HG03135 (cell line): ENCODE measurements around the gene CCDC50.

Experiments used
- ATAC-seq: cut with Tn5 transposase; IDR thresholded peaks from one replicate; pipeline ENCODE4 v1.9.1; 2021; ENCODE audit warnings: mild to moderate bottlenecking, moderate library complexity; ENCODE audit not compliant: unreplicated experiment

Gene CCDC50

GRCh38 chr3:191328962-191329653 is at the start of gene CCDC50:
Gene CCDC50 (plus strand): TSS chr3:191329394. CDS start chr3:191329675, 281 bp downstream.
- peak; percentile 82 for ATAC-seq

- ATAC-seq: no peak
These were observed 49.1 kb upstream of the CCDC50 start for GRCh38 chr3:191280111-191280510.

DNA sequence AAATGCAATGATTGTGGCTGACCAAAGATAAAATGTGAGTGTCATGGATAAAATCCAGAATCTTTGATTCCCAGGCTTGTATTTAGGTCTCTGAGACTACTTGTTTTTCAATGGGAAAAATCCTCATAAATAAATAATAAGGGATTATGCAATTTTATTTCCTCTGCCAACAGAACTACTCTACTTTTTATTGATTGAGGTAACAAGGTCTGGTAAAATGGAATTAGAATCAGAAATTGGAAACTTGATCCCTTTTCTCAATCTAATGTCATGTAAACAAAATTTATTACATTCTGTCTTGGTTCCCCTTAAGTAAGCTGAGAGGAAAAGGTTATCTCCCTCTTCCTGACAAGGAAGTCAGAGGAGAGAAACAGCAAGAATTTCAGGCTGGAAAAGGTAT is 48.3 kb upstream of the CCDC50 start:
- ATAC-seq: no peak

DNA sequence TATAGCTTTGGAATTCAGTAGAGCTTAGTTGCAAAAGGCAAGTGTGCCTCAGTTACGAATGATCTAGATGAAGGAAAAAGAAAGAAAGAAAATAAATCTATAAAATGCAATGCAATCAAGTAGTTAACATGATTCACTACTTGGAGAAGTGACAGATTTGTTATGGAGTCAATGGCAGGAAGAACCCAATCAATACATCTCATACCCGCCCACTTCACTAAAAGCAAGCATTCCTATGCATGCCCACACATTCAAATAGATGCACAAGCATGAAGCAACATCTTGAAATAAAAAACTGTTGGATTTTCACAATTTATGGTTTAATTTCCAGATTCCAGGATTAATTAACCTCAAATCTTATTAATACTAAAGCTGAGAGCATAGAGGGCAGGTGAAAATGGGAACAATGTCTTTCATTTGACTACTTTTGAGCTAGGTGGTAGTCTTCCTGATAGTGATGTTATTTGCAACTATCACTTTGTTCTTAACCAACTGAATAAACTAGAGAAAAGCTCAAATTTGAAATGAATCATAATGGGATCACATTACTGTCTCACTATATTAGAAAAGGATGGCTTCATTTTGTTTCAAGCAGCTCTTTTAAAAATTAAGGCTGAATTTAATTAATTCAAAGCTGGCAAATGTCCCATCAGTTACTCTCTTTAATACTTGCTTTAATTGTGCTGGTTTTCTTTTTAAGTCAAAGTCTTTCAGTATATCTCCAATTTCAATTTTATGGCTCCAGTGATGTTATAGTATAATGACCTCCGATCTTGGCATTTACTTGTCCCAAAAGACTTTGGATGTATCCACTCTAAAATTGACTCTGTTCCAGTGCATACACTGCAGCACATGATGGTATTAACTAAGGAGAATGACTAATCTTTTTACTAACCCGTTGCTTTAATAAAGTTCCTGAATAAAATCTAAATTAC is 46.7 kb upstream of the CCDC50 start:
- no peak for ATAC-seq

- no peak for ATAC-seq
These were observed 45.8 kb upstream of the CCDC50 start for GRCh38 chr3:191283400-191283799.

DNA sequence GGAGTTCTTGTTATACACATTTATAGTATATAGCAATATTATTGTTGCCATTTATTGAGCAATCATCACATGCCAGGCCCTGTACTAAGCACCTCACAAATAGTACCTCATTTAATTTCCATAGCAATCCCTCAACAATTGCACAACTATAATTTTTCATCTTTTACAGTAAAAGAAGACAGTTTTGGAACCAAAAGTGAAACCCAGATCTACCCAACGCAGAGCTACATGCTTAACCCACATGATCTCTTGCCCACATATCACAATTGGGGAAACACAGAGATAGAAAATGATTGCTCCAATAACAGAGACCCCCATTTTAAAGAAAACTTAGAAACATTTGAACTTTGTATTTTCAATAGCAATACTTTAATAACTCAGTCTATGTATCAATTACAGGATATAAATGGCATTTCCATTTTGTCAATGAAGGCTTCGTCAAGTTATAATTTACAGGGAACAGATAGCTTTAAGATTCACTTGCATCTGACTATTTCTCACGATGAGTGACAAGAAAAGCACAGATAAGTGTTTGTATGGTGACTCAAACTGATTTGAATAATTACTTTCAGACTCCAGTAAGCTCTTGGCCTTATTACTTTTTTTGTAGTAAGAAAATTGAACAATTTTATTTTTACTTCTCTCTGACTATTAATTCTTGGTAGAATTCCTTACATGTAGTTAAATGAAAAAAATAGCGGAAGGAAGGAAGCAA is 38.7 kb upstream of the CCDC50 start:
- peak; percentile 74 for ATAC-seq

DNA sequence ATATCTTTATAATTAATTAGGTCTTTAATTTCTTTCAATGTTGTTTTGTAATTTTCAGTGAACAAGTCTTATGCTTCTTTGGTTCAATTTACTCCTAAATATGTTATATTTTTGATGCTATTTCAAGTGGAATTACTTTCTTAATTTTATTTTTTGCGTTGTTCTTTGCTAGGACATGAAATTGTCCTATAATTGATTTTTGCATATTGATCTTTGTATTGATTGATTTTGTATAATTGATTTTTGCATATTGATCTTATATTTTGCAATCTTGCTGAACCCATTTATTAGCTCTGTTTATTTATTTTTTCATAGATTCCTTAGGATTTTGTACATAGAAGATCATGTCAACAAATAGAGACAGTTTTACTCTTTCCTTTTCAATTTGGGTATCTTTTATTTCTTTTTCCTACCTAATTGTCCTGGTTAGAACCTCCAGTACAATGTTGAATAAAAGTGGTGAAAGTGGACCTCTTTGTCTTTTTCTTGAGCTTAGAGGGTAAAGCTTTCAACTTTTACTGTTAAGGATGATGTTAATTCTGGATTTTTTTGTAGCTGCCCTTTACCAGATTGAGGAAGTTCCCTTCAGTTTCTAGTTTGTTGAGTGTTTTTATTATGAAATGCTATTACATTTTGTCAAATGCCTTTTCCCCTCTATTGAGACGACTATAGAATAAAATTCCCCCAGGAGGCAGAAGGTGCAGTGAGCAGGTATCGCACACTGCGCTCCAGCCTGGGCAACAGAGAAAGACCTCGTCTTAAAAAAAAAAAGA is 36.8 kb upstream of the CCDC50 start:
- ATAC-seq: no peak

- ATAC-seq: no peak
These were observed 34.9 kb upstream of the CCDC50 start for GRCh38 chr3:191294291-191294690.

GRCh38 chr3:191296041-191296541 is 33.1 kb upstream of the CCDC50 start:
- peak; percentile 86 for ATAC-seq

- ATAC-seq: no peak
These were observed 30.3 kb upstream of the CCDC50 start for GRCh38 chr3:191298846-191299245.

- no peak for ATAC-seq
These were observed 28.8 kb upstream of the CCDC50 start for GRCh38 chr3:191300422-191300821.

DNA sequence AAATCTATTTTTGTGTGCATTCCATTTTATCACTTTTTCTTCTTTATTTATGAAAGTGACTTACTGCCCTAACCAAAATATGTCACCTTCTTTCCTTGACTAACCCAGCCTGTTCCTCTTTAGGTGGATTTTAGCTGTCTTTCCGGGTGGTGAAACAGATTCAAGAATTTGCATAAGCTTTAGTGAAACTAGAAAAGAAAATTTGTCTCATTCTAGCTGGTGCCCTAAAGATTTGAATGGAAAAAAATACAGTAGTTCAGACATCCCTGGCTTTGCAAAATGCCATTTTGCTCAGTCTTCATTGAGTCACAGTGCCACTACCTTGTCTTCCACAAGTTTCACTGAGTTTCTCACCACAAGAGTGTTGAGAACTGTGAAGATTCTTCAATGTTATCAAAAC is 28.2 kb upstream of the CCDC50 start:
- peak; percentile 74 for ATAC-seq

- ATAC-seq: no peak
These were observed 27.3 kb upstream of the CCDC50 start for GRCh38 chr3:191301782-191302411.

DNA sequence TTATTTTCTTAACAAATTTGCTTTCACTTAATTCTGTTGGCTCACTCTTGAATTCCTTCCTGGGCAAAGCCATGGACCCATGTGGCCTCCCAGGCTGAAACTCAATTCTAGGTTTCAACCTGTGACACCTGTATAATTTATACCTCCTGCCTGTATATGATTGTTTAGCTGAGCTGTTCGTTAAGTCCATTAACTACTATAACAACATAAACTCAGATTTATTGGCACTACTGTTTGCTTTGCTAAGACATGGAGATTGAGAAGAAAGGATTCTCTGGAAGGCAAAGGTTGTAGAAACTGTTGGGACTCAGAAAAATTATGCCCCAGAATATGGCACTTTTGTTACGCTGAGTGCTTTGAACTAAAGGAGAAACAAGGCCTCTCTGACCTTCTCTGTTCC is 26.7 kb upstream of the CCDC50 start:
- ATAC-seq: no peak

DNA sequence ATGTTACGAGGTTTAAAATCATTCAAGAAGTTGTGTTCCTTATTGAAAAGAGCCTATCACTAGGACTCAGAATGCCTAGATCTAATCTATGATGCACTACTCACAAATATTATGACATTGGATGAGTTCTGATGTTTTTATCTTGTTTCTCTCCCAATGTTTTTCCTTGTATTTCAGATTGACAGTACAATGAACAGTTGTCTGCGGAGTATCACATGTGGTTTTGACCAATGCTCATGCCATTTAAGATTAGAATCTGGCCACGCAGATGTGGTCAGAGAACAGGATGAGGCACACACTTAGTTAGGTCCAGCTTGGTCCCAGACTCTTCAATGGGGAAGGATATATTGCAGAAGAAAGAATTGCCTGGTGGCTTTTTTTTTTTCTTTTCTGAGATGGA is 25.6 kb upstream of the CCDC50 start:
- no peak for ATAC-seq

GRCh38 chr3:191306428-191306827 is 22.8 kb upstream of the CCDC50 start:
- no peak for ATAC-seq

DNA sequence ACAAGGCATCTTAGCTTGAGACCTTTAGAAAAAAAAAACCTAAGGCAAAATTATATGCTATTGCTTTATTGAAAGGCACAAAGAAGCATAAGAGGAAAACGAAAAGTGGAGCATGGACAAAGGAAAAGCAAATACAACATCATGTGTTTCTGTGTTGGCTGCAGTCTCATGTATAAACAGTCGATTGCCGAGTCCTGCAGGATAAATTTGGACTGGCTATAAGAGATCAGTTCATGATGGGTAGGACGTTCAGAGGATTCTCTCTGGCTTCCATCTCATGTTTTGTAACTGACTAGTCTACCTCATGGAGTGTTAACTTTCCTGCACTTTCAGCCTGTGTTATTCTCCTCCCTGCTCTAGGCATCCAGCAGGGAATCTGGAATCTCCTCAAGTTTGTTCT is 21.9 kb upstream of the CCDC50 start:
- ATAC-seq: no peak

- no peak for ATAC-seq
These were observed 15.9 kb upstream of the CCDC50 start for GRCh38 chr3:191313296-191313695.

GRCh38 chr3:191314109-191314728 is 15.0 kb upstream of the CCDC50 start:
- ATAC-seq: no peak
